Measurements from ENCODE around the gene SH2D3C.

- TF ChIP-seq GATA2 (IDR thresholded peaks at IDR 0.05; ENCODE audit: low read depth, low read length): no peak
- no peak for TF ChIP-seq GATA3 (IDR thresholded peaks at IDR 0.05; ENCODE audit: low read depth, low read length)
Measured at GRCh38 chr9:127754099-127755060, 24.1 kb downstream of the SH2D3C start.

Data from SH-SY5Y (cell line).